Measurements from ENCODE around the gene P3H3. TPM values are rescaled to one million over a fixed set of nuclear protein-coding genes. Genes with fewer than 3 reads are reported as not detected.

Gene P3H3
- total and polyA plus RNA-seq, 3 donors from 2014 or later = 13.1 to 19.2 (median 18.8) TPM

DNA sequence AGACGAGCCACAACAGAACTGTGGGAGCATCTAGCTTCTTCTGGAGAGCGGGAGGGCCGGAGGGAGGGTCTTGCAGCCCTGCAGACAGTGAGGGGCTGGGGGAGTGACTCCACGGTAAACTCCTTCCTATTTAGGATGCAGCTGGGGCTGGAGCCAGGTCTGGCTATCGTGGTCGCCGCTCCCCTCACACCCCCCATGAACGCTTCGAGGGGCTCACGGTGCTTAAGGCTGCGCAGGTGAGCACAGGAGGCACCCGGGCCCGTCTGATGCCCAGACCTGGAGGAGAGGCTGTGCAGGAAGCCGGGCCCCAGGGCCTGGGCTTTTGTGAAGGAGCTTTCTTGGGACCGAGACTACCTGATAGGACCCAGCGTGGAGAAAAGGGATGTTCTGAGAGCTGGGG is 8.6 kb downstream of the P3H3 start:
- intact Hi-C loops (cut with DNase I; ENCODE audit: low total_unique reads) = no loop called here
- Histone ChIP-seq H3K36me3 (ENCODE audit: low read depth, missing control alignments) (no peaks in the 10 kb centered on the region), H3K4me1 (no peaks in the 10 kb centered on the region), H3K27me3 (no peaks in the 10 kb centered on the region), H3K4me3 (no peak overlapping the region), H3K27ac (no peak overlapping the region), H3K9me3 (no peaks in the 10 kb centered on the region)
- WGBS, 2 donors = 79 to 88% methylated on average over 6 to 16 of the region's 16 CpGs
- DNase-seq = no peak
- TF ChIP-seq POLR2A (IDR thresholded peaks at IDR 0.05) (no peak), CTCF (IDR thresholded peaks at IDR 0.05) (no peak)

- DNase-seq = no peak
- no peaks in the 10 kb centered on the region for H3K4me1 ChIP-seq
- no peaks in the 10 kb centered on the region for H3K27me3 ChIP-seq
- H3K27ac ChIP-seq = no peak overlapping the region
- H3K9me3 ChIP-seq = no peaks in the 10 kb centered on the region
- intact Hi-C loops (cut with DNase I; ENCODE audit: low total_unique reads) = no loop called here
- H3K4me3 ChIP-seq = no peak overlapping the region
- 91 to 95% methylated on average over 15 to 26 of the region's 26 CpGs for WGBS, 2 donors
- TF ChIP-seq CTCF (IDR thresholded peaks at IDR 0.05) (no peak), POLR2A (IDR thresholded peaks at IDR 0.05) (no peak)
- H3K36me3 ChIP-seq (ENCODE audit: low read depth, missing control alignments) = no peaks in the 10 kb centered on the region
Observed at GRCh38 chr12:6837370-6838060, 9.3 kb downstream of the P3H3 start.

- H3K27me3 ChIP-seq = no peaks in the 10 kb centered on the region
- 85 to 88% methylated on average over 16 of the region's 16 CpGs for WGBS, 2 donors
- no peaks in the 10 kb centered on the region for H3K9me3 ChIP-seq
- intact Hi-C loops (cut with DNase I; ENCODE audit: low total_unique reads) = no loop called here
- H3K27ac ChIP-seq = no peak overlapping the region
- TF ChIP-seq CTCF (IDR thresholded peaks at IDR 0.05) (no peak), POLR2A (IDR thresholded peaks at IDR 0.05) (no peak)
- DNase-seq = no peak
- H3K4me3 ChIP-seq = no peak overlapping the region
- H3K36me3 ChIP-seq (ENCODE audit: low read depth, missing control alignments) = no peaks in the 10 kb centered on the region
- no peaks in the 10 kb centered on the region for H3K4me1 ChIP-seq
Observed at GRCh38 chr12:6838854-6839253, 10.6 kb downstream of the P3H3 start.

DNA sequence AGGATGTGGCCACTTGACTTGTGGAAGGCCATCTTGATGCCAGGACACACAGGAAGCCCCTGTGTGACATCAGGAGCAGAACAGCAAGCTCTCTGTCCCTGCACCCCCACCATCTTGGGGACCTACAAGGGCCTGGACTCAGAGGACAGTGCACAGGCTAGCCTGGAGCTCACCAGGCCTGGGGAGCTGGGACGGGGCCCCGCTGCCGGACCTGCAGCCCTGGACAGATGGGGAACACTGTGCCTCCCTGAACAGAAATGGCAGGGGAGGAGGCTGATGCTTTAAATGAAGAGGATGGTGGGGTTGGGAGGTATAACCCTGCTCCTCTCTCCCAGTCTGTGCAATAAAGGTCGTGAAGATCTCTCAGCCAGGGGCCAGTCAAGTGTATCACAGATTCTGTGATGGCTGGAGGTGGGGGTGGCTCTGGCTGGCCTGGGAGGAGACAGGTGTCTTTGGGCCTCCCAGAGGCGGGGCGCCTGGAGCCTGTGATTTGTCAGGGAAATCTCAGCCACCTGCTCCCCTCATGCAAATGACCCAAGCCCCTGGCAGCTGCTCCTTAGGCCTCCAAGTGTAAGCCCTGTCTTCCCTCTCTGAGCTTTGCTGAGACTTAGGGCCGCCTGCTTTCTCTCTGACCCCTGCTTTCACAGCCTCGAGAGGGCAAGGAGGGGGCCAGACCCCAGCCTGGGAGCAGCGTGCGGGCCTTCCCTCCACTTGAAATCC is 11.4 kb downstream of the P3H3 start:
- no peak for DNase-seq
- Histone ChIP-seq H3K9me3 (no peaks in the 10 kb centered on the region), H3K27me3 (no peaks in the 10 kb centered on the region), H3K4me1 (no peaks in the 10 kb centered on the region), H3K36me3 (ENCODE audit: low read depth, missing control alignments) (no peaks in the 10 kb centered on the region), H3K27ac (no peak overlapping the region), H3K4me3 (no peak overlapping the region)
- 78 to 88% methylated on average over 10 of the region's 10 CpGs for WGBS, 2 donors
- TF ChIP-seq POLR2A (IDR thresholded peaks at IDR 0.05) (no peak), CTCF (IDR thresholded peaks at IDR 0.05) (no peak)
- intact Hi-C loops (cut with DNase I; ENCODE audit: low total_unique reads) = no loop called here

Measured in testis (tissue), 3 donors.